GM19372 (cell line): Measurements from ENCODE around the gene ACOXL.

ENCODE experiments used
- ATAC-seq: cut with Tn5 transposase; IDR thresholded peaks from one replicate; pipeline ENCODE4 v1.9.1; 2021; ENCODE audit warnings: mild to moderate bottlenecking, low read depth, moderate library complexity; ENCODE audit not compliant: unreplicated experiment

The ACOXL gene

DNA sequence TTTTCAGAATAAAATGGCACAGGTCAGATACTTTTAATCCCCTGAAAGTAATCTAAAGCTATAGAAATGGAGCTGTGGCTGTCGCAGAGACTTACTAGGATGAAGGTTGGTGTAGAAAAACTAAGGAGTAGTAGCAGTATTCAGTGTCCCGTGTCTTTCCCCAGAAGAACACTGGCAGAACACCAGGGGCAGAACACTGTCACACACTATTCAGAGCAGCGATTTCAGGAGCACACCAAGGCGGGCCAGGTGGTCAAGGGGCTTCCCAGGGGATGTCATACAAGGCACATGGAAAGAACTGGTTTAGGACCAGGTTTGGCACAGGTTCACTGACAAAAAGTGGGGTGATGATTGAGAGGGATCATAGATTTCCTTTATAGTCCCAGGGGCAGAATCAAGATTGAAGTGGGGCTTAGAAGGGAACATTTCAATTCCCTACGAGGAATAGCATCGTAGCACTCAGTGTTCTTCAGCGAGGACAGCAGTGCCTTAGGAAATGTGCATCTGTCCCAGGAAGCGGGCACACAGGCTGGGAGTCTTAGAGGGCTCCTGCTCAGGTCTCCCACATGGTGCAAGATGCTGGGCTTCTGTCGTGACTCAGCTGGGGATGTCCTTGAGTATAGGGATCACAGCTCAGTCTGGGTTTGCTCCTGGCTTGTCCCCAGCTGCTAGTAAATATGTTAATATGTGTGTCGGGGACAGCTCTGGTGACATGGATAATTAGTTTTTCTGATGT is 410.9 kb downstream of the ACOXL start:
- ATAC-seq, result no peak

DNA sequence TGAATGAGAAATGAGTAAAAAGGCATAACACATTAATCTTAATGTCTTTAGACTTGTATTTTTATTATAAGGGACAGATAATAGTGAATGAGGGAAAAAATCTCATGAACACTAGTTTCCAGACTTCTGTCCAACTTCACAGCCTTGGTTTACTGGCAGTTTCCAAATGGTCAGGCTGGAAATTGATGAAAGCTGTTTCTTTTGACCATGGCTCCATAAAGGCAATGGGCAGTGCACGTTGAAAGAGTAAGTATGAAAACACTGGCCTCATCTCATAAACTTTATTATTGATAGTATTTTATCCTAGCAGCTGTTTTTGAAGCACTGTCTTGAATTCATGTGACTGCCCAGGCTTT is 411.4 kb downstream of the ACOXL start:
- no peak for ATAC-seq

DNA sequence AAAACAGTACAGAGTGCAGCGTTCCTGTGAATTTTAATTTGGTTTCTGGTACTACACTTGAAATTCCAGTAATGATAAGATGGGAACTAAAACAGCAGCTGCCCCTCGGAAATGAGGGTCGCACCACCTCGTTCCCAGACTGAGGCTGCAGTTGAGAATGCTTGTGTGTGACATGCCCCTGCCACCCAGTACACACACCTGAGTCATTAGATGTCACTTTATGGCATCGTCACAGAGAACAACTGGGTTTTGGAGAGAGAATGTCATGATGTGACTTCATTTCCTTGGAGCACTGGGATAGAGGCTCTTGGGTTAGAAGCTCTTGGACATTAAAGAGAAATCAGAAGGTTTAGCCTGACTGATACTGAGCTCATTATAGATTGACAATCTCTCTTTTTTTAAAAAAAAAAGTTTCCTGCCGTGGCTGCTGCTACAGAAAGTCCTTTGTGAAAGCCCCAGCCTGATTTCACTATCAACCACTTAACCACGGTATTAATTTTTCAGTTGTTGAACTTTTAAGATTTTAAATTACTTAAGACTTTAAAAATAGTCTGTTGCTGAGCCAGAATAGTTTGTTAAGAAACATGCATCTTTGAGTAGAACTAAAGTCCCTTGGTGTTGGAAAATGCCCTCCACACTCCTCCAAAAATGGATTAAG is 412.9 kb downstream of the ACOXL start:
- ATAC-seq, result no peak

DNA sequence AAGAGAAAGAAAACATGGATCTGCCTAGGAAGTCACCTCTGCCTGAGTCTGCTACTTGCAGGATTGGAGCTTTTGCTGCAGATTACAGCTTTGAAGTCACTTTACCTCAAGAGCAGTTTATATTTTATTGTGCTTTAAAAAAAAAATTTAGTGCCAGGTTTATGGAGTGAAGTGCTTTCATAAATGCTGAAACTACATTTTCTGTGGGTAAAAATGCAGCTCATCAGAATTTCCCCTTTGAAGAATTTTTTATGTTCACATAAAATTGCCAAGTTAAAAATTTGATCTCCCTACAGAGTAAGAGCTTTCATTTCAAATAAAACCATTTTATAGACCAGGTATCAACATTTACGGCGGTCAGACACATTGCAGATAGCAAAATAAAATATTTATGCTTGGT is 413.6 kb downstream of the ACOXL start:
- no peak for ATAC-seq

DNA sequence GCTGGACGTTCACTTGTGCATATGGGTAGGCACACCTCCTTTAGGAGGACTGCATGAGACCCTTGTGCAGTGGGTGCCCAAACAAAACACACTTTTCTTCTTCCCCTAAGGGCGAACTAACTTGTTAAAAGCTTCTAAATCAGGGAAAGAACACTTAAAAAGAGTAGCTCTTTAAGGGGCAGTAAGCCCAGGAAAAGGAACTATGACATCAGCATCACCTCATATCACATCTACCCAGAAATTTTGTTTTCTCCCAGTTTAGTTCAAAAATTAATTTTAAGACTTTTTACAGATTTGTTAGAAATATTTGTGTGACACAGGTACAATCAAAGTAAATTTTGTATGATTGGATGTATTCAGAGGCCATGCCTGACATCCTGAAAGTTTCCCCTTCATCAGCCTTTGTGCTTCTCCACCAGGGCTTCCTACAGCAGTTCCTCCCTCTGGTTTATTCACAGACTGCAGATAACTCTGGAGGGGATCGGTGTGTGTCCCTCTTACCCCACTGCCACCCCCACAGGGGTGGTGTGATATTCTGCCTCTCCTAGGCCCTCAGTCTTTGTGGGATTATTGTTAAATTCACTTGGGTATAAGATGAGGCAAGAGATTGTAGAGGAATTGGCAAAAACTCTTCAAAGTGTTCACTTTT is 416.0 kb downstream of the ACOXL start:
- no peak for ATAC-seq

DNA sequence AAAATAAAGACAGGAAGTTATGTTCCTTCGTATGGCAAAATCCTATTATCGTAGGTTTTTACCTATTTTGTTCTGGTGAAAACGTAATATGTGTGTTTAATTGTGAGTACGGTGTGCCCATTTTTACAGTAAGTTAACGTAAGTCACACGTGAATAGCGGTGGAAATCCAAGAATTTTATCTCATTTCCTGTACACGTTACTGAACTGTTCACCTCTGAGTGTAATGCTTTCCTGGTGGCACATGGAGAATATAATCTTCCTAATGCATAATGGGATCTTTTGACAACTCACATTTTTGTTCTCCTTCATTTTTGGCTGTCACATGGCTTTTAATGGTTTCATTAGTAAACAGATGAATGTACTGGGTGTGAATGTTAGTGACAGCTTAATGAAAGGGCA is 416.6 kb downstream of the ACOXL start:
- ATAC-seq, result no peak

DNA sequence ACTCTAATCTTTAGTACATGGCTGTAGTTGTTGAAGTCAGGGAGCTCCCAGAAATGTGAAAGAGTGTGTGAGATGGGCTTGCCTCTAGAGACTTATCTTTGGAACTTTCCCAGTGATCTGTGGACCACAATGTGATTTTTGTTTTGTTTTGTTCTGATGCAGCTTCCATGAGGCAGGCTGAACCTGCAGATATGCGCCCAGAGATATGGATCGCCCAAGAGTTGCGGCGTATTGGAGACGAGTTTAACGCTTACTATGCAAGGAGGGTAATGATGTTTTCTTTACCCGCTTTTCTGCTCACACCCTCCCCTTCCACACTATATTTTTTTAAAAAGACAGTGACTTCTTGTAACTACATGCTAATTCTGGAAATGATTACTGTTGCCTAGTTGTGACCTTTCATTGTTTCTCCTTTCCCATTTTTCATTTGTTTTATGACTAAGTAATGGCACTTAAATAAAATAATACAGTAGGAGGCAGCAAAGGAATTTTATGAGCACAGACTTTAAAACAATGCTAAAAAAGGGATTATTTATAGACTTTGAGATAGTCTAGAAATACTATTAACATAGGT is 417.6 kb downstream of the ACOXL start:
- no peak for ATAC-seq

DNA sequence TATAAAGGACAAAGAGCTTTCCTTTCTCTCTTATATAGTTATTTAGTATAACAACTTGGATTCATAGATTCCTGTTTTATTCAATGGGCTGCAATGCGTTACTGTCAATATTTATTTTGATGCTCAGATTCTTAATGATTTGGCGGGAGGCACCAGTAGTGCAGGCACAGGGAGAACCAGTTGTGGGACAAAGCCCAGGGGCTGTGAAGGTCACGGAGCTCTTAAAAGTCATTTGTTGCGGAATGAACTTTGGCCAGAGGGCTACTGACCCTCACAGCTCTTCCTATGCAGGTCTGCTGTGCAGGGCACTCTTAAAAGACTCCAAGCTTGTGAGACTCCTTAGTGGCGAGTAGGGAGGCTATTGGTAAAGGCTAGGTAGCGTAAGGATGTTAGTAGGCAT is 422.4 kb downstream of the ACOXL start:
- ATAC-seq, result no peak

DNA sequence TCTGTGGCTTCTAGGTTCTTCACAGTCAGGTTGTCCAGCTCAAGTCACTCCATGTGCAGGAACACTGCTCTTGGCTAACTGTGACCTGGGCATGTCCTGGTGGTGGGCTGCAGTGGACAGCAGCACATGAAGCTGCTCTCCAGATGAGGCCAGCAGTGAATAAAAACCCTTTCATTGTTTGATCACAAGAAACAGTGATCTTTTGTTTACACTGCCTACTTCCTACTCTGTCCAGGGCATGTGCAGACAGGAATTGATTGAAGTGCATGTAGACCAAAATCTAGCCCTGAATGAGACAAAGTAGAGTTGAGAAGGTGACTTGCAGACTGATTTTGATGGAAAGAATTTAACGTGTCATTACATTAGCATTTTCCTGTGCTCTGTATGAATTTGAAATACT is 423.2 kb downstream of the ACOXL start:
- no peak for ATAC-seq

DNA sequence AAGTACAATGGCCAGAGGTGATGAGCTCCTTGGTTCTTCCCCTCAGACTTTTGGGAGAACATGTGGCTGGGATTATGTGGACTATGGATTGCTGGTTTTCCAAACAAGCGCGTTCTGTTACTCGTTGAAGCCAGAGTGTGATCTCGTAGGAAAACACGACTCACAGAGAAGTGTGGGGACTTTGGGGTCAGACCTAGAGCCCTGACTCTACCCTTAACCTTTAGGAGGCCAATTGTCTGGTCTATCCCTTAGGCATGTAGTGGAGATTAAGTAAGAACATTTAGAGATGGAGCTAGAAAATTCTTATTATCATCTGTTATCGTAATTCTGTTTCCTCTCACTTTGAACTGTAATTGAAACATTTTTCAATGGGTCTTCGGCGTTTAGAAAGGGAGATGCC is 424.2 kb downstream of the ACOXL start:
- no peak for ATAC-seq

DNA sequence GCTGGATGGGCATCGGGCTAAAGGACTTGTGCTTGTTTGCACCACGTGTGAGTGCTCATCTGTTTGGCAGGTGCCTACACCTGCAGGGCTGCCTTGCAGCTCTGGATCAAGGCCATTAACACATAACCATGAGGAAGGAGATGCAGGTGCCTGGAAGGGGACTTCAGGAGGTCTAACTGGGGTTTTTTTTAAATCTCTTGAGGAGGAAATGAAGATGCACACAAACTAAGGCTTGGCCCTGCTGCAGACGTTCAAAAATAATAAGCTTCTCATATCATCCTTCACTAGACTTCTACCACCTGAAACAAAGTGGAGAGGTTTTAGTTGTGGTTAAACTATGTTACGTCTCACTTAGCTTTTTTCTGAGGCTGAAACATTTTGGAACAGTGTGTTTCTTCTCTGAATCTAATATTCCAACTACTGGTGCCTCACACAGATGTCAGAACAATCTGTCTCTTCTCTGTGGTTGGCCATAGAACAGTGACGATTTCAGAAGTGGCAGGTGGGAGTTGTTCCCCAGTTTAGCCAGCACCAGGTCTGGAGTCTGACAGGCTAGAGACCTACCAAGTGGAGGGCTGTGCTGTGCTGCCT is 424.8 kb downstream of the ACOXL start:
- ATAC-seq, result no peak

DNA sequence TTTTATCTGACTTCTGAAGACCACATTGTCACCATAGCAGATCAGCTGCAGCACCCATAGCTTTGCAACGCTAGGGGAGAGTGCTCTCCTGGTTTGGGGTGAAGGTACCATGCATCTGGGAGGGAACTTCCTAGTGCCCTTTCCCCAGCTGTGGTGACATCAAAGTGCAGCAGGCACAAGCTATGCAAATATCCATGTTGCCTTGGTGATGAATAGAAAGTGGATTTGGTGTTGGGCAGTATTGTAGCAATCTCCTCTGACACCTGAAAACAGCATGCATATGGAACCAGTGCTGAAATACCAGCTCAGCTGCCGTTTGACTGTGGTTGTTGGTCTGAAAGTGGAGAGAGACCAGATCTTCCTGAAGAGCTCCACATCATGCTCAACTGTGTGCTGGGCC is 425.4 kb downstream of the ACOXL start:
- no peak for ATAC-seq

DNA sequence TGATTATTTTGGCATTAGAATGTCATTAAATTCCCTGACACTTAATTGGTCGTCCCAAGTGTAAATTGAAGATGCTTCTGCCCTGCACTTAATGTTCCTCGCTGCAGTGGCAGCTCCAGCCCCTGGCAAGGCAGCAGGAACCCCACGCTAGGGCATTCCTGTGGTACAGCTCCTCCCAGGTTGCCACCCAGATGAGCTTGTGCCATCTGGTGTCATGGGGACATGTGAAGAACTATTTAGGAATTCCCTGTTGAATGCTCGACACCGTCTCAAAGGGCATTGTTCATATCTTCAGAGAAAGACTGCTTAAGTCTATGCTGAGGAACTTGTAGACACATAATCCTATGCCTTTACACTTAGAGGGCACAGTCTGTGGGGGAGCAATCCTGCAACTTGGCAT is 427.3 kb downstream of the ACOXL start:
- ATAC-seq, result no peak

DNA sequence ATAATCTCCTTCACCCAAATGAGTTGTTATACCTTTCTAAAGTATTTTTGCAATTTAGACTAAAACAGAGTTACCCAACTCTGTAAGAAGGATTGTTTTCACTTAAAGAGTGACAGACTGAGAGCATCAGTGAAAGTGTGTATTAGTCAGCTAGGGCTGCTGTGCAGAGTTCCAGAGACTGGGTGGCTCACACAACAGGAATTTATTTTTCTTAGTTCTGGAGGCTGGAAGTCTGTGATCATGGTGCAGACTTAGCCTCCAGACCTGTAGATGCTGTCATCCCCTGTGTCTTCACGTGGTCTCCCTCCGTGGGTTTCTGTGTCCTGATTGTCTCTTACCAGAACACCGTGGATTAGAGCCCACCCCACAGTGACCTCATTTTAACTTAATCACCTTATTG is 428.4 kb downstream of the ACOXL start:
- no peak for ATAC-seq

DNA sequence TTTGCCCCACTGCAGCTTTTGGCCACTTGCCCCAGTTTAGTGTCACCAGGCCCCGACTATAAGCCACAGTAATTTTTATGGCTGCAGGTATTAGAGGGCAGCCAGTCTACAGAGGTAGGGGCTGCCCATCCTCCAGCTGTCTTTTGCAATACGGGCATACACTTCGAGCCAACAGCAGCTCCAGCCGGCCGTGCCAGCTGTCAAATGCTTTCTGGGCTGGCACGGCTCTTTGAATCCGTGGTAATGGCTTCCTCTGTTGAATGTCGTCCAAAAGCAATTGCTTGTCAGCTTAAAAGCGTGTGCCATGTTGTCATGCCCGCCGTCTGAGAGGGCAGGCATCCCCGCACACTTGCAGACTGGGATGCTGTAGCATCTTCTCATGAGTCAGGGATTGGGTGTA is 429.6 kb downstream of the ACOXL start:
- ATAC-seq, result no peak

DNA sequence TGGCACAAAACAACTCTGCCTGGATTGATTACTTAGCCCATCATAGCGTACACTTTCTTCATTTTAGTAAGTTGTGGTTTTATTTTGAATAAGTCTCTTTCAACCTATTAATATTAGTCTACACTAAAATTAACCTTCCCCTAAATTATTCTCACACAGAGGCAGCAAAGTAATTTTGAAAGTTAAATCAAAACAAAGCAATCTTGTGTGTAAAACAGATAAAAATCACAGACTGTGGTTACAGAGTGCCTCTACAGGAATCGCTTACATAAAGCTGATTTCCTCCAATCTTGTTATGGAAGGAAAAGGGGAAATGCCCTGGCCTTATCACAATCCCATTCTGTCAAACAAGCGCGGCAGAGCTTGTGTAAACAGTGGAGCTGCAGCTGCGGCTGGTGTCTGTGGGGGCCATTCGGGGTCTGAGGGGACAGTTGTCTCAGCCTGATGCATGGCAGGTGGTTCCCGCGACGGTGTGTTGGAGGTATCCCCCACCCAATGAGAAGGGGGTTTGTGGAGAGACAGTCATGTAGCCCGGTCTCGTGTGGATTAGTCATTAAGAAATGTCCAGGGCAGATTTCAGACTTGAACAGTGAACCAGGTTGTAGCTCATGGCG is 430.5 kb downstream of the ACOXL start:
- ATAC-seq, result no peak

DNA sequence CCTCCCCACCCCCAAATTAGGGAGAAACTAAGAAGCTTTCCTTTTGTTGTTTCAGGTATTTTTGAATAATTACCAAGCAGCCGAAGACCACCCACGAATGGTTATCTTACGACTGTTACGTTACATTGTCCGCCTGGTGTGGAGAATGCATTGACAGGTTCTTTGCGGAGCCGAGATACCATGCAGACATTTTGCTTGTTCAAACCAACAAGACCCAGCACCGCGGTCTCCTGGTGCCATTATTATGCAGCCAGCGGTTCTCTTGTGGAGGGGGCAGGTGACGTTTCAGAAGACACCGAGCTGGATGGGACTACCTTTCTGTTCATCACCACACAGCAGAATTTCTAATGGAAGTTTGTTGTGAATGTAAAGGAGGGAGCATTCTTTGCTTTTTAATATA is 431.7 kb downstream of the ACOXL start:
- ATAC-seq, result no peak

DNA sequence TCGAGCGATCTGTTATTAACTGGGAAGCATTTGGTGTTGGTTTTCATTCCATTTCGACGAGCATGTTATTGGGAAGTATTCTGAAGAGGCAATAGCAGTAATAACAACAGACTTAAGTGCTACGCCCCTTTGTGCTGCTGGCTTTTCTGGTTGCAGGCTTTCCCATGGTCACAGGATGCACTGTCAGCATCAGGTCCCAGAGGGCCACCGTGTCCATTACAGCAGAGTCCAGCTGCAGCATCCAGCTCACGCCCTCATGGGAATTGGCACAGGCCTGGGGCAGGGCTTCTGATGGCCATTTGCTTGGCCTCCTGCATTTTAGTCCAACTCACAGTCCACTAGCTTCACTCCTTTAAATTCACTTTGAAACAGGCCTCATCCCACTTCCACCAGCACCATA is 432.7 kb downstream of the ACOXL start:
- ATAC-seq, result no peak

DNA sequence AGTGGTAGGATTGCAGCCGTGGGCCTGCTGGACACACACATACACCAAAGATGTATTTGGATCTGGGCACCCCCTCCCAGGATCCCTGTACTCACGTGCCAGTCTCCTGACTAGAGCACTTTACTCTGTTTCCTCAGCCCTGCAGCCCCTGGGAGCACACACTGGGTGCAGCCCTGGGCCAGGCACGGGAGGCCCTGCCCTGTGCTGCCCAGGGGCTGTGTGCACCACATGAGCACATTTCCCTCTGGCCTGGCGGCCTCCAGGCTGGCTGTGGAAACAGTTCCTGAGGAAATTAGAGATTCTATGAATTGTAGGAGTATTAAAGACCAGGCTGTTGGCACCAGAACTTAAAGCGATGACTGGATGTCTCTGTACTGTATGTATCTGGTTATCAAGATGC is 433.7 kb downstream of the ACOXL start:
- ATAC-seq, result no peak

DNA sequence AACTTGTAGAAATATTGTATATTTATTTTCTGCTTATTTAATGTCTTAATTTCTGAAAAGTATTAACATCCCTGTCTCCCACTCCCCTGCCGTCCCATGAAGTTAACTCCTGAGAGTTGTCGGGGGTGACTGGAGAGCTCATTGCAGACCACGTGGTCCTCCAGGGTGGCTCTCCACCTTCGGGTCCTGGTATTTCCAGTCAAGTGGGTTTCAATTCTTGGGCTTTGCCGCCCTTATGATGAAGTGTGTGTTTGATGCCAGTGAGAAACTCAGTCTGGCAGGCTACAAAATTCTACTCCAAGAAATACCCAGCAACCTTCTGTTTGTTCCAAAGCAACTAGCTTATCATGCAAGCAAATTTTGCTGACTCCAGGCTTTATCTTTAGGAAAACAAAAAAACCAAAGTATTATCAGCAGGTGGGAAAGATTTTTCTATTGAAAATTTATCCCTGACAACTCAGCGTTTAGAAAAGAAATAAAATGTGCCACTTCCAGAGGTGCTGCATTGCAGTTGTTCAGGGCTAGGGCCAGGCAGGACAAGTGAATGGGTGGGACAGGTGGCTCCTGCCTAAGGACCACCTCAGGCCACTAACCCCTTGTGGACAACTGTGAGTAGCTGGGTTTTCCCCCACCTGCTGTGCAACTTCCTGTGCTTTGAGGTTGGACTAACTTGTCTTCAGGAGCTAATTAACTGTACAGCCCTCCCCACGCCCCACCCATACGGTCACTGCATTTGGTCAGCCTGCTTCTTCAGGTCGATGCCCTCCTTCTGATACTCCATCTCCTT is 434.9 kb downstream of the ACOXL start:
- ATAC-seq, result no peak
